Activated CD4-positive, alpha-beta T cell treated with anti-CD3 and anti-CD28 coated beads for 4 hours (primary cell): ENCODE measurements around the gene PGAM5.
A peak's percentile ranks its signal among the peaks of the same experiment; 100 is the strongest.
"Not testable (repeated sequence)": the region's sequence is repeated elsewhere in the genome, so short reads cannot be mapped to it uniquely, and the experiment has no call there.

Source experiments
- DNase-seq, 2 donors: peaks; one replicate each; pipeline ENCODE4 v3.0.0-alpha.2; 2020

The PGAM5 gene

DNA sequence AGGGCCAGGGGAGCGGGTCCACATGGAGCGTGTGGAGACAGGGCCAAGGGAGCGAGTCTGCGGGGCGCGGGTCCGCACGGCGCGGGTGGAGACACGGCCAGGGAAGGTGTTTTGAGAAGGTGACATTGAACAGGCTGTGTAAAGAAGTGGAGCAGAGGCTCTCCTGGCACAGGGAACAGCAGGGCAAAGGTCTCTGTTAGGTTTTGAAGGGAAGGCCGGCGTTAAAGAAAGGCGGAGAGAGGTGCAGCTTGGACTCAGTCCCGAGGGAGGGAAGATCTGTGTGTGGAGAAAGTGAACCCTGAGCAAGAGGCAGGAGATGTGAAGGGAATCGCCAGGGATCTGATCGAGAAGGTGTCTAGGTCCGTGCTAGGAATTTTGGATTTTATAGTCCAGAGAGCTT lies 21.4 kb upstream of the PGAM5 start:
- no peak for DNase-seq

DNA sequence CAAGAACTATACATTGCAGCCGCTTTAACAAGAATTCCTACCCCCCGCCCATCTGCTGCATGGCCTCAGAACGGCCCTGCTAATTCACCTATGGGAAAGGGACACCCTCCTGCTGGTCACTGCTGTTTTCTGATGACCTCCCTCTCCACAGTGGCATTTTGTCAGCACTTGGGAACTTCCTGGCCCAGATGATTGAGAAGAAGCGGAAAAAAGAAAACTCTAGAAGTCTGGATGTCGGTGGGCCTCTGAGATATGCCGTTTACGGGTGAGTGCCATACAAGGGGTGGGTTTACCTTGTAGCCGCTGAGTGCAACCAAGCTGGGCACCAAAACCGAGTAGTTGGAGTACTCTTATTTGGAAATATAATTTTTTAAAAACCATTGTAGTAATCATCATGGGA lies 20.5 kb upstream of the PGAM5 start:
- no peak for DNase-seq

DNA sequence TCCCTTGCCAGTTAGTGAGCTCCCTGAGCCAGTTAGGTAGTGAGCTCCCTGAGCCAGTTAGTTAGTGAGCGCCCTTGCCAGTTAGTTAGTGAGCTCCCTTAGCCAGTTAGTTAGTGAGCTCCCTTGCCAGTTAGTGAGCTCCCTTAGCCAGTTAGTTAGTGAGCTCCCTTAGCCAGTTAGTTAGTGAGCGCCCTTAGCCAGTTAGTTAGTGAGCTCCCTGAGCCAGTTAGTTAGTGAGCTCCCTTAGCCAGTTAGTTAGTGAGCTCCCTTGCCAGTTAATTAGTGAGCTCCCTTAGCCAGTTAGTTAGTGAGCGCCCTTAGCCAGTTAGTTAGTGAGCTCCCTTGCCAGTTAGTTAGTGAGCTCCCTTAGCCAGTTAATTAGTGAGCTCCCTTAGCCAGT lies 18.6 kb upstream of the PGAM5 start:
- not testable (repeated sequence) for DNase-seq

DNA sequence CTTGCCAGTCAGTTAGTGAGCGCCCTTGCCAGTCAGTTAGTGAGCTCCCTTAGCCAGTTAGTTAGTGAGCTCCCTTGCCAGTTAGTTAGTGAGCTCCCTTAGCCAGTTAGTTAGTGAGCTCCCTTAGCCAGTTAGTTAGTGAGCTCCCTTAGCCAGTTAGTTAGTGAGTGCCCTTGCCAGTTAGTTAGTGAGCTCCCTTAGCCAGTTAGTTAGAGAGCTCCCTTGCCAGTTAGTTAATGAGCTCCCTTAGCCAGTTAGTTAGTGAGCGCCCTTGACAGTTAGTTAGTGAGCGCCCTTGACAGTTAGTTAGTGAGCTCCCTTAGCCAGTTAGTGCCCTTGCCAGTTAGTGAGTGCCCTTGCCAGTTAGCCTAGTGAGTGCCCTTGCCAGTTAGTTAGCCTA lies 15.8 kb upstream of the PGAM5 start:
- DNase-seq, result not testable (repeated sequence)

DNA sequence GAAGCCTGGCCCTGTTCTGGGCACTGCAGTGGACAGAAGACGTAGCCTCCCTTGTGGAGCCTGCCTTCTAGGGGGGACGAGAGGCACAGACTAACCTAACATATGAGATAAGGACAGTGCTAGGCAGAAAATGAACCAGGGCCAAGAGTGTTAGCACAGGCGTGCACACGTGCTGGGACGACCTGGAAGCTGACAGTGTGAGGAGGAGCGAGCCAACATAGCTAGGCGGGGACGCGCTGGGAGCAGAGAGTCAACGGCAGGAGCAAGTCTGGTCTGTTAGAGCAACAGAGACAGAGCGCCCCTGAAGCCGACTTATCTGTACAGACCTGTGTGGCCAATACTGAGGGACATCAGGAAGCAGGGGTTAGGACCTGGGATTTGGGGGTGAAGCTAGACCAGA lies 15.2 kb upstream of the PGAM5 start:
- DNase-seq, result no peak

DNA sequence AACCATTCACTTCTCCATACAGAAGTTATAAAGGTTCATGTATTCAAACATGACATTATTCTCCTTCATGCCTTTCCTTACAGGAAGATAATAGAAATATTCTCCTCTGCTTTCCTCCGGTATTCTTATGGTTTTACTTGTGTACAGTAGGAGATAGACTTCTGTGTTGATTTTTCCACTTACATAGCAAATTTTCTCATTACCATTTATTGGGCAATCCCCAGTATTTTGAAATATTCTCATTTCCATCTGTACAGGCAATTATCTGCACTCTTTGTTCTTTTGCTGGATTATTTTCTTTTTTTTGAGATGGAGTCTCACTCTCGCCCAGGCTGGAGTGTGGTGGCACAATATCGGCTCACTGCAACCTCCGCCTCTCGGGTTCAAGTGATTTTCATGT lies 12.3 kb upstream of the PGAM5 start:
- DNase-seq, result no peak

DNA sequence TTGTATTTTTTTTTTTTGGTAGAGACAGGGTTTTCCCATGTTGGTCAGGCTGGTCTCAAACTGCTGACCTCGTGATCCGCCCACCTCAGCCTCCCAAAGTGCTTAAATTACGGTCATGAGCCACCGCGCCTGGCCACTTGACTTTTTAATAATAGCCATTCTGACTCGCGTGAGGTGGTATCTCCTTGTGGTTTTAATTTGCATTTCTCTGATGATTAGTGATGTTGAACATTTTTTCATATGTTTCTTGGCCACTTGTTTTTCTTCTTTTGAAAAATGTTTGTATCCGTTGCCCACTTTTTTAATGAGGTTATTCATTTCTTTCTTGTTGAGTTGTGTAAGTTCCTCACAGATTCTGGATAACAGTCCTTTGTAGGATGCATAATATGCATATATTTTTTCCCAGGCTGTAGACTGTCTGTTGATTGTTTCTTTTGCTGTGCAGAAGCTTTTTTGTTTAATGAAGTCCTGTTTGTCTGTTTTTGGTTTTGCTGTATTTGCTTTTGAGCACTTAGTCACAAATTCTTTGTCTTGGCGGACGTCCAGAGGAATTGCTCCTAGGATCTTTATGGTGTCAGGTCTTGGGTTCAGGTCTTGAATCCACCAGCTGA lies 10.3 kb upstream of the PGAM5 start:
- DNase-seq, result no peak

DNA sequence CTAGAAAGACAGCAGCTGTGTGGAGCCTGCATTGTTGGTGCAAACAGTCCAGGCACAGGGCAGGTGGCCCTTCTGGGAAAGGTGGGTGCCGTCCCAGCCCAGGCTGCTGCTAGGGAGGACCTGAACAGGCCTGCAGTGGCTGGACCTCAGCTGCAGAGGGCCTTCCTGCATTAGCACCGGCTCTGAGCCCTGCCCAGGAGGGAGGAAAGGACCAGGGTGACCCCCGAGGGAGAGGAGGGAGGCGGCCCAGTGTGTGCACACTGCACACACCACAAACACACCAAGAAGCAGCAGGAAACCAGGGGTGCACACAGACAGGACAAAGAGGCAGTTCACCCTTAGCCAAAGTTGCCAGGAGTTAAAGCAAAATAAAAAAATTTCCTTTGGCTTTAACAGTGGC lies 8.0 kb upstream of the PGAM5 start:
- DNase-seq, result no peak

DNA sequence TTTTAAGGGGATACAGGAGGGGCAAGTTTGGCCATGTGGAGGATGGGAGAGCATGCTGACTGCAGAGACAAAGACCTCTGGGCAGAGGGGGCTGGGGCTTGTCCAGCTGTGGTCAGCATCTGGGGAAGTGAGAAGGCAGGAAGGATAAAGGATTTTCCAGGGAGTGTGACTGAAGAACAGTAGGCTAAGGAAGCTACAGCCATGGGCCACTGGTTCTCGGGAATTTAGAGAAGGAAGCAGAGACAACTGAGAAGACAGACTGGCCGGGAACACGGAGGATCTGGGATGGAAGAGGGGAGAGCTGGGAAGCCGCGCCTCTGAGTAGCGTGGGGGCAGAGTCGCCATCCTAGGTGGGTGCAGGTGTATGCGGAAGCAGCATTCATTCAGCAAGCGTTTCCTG lies 7.0 kb upstream of the PGAM5 start:
- no peak for DNase-seq

DNA sequence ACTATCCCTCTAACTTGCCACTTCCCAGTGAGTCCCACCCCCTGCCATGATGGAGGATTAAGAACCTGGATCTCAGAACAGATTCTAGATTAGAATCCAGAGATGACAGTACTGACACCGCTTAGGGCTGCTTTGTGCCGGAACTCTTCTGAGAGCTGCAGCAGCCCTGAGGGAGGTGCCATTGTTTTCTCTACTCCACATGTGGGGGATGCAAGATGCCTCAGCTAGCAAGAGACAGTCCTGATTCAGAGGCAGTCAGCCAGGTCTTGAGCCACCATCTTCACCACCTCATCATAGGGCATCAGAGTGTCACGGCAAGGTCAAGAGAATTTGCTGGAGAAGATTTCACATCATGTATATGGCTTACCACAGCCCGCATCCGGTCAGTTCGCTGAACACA lies 3.4 kb upstream of the PGAM5 start:
- DNase-seq, result no peak

DNA sequence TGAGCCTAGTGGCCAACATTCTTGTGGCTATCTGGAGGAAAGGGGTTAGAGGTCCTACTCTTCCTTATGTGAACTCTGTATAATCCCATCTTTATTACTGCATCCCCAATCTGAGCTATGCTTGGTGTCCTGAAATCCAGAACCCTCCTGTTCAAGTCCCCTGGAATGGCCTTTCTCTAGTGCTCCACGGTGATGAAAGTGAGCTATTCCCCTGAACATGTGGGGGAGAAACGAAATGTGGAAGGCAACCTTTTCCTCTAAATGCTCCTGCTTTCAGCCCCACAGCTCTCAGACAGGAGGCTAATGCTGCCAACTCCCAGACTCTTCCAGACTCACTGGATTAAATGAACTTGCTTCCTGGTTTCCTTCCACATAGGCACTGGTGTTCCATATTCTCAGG lies 2.5 kb upstream of the PGAM5 start:
- DNase-seq, result no peak

DNA sequence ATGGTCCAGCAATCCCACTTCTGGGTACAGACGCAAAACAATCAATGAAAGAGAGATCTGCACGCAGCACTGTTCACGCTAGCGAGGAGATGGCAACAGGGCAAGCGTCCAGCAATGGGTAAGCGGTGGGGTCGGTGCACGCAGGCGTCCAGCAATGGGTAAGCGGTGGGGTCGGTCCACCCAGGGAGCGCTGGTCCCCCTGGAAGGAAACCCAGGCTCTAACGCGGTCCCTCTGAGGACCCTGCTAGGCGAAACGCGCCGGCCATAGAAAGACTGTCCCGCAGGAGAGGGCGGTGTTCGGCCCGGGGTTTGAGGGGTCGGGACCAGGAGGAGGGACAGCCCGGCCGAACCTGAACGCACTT lies 618 bp upstream of the PGAM5 start:
- no peak for DNase-seq

DNA sequence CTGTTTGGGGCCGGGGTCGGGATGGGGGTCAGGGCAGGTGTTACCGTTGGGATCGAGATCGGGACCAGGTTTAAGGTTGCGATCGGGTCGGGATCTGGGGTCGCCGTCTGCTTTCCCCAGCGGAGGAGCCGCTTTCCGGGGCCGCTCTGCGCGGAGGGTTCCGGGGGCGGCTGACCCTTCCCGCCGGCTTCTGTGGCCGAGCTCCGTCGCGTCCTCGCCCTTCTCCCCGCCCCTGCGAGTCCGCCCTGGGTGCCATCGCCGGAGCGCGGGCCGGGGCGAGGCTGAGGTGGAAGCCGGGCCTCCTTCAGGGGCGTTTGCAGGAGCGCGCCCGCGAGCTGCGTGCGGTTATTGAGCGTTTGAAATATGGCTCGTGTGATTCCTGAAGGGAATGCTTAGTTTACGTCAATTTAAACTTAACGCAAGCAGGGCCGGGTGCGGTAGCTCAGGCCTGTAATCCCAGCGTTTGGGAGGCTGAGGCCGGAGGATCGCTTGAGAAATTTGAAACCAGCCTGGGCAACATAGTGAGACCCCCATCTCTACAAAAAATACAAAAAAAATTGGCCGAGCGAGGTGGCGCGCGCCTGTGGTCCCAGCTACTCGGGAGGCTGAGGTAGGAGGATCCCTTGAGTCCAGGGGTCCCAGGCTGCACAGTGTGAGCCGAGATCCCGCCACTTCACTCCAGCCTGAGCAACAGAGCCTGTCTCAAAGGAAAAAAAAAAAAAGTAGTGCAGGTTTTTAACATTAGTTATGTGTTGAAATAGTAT lies 620 bp downstream of the PGAM5 start:
- peak; percentile 22 to 31 for DNase-seq

DNA sequence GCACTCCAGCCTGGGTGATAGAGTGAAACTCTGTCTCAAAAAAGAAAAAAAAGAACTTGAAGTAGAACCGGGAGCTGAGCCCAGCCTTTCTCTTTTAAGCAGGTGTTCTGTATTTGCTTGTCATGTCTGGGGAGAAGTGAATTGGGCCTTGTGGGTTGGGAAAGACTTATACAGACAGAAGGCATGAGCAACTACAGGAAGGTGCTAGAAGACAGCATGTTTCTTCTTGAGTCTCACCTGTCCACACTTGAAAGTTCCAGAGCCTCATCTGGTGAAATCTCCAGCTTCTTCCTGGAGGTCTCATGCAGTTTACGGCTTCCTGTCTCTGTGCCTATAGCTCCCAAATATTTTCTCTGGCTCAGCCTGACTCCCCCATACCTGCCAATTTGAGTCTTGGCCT lies 2.5 kb downstream of the PGAM5 start:
- no peak for DNase-seq

DNA sequence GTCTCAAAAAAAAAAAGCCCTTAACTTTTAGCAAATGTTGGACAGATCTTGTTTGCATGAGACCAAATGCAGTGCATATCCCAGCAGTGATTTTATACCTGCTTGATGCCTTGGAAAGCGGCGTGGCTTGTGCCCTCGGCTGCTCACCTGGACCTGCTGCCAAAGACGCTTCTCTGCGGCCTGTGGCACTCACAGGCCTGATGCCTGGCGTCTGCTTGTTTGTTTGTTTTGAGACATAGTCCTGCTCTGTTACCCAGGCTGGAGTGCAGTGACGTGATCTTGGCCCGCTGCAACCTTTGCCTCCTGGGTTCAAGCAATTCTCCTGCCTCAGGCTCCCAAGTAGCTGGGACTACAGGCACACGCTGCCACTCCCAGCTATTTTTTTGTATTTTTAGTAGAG lies 5.2 kb downstream of the PGAM5 start:
- no peak for DNase-seq

DNA sequence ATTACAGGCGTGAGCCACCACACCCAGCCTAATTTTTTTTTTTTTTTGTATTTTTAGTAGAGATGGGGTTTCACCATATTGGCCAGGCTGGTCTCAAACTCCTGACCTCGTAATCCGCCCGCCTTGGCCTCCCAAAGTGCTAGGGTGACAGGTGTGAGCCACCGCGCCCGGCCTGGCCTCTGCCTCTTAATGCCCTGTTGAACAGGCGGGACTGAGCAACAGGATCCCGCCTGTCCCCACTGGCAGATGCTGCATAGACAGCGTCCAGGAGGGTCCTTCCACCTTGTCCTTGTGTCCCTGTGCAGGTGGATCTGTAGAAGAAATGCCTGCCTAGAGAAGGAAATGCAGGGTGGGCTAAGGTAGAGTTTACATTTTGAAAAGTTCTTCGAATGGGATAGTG lies 5.7 kb downstream of the PGAM5 start:
- no peak for DNase-seq

DNA sequence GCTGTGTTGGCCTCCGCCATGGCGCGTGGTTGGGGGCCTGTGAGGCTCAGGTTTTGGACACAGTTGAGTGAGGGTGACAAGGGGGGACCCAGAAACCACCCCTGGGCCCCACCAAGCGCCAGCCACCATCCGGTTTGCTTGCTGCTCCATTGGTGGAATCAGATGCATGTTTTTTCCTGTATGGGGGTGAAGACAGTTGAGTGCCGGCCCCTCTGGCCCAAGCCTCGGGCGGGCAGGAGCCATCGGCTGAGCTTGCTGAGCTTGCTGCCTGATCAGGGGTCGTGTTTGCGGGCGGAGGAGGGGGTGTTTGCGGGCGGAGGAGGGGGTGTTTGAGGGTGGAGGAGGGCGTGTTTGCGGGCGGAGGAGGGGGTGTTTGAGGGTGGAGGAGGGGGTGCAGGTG lies 6.4 kb downstream of the PGAM5 start:
- DNase-seq, result no peak

DNA sequence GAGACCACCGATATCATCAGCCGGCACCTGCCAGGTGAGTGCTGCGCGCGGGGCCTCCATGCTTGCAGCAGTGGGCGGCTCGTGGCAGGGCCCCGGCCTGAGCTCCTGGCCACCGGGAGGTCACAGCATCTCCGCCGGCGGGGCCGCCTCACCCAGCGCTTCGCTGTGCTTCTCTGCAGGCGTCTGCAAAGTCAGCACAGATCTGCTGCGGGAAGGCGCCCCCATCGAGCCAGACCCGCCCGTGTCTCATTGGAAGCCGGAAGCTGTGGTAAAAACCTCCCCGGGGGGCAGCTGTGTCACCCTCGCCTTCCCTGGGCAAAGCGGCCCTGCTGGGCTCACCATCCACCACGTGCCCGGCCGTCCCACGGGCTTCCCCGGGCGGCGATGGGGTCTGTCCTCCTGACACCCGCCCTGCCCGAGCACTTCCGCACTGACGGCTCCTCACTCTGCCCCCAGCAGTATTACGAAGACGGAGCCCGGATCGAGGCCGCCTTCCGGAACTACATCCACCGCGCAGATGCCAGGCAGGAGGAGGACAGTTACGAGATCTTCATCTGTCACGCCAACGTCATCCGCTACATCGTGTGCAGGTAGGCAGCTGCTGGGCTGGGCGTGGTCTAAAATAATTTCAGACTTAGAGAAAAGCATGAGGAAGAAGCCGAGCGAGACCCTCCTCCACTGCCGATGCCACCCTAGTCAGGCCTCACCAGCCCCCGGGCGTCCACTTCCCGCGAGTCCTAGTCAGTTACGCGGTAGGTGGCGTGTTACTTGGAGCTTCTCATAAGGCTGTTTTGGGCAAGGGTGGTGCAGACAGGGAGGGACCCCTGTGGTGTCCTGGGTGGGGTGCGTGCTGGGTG lies 7.1 kb downstream of the PGAM5 start:
- DNase-seq, result no peak

DNA sequence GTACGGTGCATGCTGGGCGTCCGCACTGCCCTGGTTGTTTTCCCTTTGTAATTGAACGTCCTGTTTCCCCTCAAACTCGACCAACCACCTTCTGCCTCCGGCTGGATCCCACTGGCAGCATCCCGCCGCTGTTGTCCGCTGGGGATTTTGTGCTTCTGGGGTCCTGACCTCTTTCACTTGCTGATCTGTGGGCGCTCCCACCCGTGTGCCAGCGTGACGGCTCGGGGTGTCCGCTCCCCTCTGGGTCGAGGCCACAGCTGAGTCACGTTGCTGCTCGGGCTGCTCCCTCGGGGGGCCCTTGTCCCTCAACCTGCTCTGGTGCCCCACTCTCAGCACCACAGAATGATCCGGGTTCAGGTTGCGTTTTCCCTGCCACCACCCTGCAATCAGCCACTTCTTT lies 8.0 kb downstream of the PGAM5 start:
- DNase-seq, result no peak

DNA sequence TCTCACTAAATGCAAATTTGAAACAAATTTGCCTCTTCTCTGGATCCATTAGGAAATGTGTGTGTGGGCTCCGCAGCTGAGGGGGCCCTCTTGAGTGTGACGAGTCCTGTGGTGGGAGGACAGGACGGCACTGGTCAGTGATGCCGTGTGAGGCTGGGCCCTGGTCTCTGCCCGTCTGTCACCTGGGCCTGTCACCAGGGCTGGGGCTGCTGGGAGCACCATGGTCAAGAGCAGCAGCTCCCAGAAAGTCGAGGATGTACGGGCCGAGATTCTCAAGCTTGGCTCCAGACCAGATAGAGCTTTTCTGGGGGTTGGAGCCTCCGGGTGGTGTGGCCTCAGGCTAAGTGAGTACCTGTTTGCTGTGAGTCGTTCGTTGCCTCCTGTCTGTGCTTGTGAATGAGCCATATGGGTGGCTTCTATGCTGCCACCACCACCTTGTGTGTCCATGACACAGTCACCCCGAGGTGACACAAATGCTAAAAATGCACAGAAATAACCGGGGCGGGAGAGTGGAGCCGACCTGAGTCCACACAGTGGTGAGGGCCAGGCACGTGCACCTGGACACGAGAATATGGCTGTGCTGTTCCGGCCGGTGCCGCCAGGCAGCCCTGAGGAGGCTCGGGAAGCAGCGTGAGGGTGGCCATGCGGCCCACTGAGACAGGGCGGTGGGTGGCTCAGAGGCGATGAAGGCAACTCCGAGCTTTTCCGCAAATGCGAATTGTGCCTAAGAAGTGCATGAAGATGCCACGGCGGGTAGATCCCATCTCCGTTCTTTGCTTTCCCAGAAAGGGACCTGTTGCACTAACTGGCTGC lies 8.7 kb downstream of the PGAM5 start:
- DNase-seq, result no peak

DNA sequence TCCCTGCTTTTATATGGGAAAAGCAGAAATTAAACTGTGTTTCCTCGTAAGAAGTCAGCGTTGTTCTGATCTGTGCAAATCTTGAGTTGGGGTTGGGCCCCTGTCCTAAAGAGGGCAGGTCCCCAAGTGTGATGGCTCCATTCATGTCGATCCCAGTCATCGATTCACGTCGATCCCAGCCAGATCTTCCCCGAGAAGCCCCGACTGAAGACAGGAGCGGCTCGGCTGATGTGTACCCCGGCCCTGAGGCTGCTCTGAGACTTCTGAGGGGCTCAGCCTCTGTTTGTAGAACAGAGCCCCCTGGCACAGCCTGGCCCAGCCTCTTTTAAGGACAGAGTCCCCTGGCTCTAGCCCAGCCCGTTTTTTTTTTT lies 9.3 kb downstream of the PGAM5 start:
- DNase-seq, result no peak

DNA sequence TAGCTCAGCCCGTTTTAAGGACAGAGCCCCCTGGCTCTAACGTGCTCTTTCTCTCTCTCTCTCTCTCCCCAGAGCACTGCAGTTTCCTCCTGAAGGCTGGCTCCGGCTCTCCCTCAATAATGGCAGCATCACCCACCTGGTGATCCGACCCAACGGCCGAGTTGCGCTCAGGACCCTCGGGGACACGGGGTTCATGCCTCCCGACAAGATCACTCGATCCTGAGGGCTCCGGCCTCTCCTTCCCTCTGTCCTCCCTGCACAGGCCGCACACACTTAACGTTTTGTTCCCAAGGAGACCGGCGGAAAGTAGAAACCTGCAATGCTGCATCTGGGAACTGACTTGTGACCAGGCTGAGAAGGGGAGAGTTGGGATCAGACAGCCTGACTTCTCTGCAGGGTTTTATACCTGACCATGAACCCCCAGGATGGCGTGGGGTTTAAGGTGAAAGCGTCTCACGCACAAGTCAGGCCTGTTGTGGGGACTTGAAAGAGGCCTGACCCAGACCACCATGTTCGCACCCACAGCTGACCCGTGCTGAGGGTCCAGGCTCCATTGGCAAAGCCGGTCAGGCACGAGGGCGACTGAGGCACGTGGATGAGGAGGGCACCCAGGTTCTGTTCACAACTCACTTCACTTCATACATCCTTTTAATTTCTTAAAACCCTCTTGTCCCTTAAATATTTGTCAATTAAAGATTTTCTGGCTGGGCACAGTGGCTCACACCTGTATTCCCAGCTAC lies 10.1 kb downstream of the PGAM5 start:
- no peak for DNase-seq
